Neural crest cell (in vitro differentiated cells): Measurements from ENCODE around the gene SPINK6. TPM values are rescaled to one million over a fixed set of nuclear protein-coding genes. Genes with fewer than 3 reads are reported as not detected.

Source experiments
- DNase-seq: peaks from one replicate; pipeline ENCODE4 v3.0.0; 2021; ENCODE audit warnings: low read depth, mixed read lengths, low spot score
- H3K27ac Mint-ChIP-seq: one replicate; pipeline ENCODE4 v1.8.0; 2021; ENCODE audit warnings: mild to moderate bottlenecking, mixed read lengths; ENCODE audit not compliant: unreplicated experiment
- H3K27me3 Mint-ChIP-seq: 2 replicates; pipeline ENCODE4 v1.8.0; 2021; ENCODE audit warnings: low read depth, mild to moderate bottlenecking, mixed read lengths
- H3K36me3 Mint-ChIP-seq: 2 replicates; pipeline ENCODE4 v1.8.0; 2021; ENCODE audit warnings: low read depth, mild to moderate bottlenecking, mixed read lengths
- H3K4me1 Mint-ChIP-seq: 2 replicates; pipeline ENCODE4 v1.8.0; 2021; ENCODE audit warnings: mixed read lengths
- H3K4me3 Mint-ChIP-seq: one replicate; pipeline ENCODE4 v1.8.0; 2021; ENCODE audit warnings: mild to moderate bottlenecking, mixed read lengths
- H3K9me3 Mint-ChIP-seq: 2 replicates; pipeline ENCODE4 v1.8.0; 2021; ENCODE audit warnings: mixed read lengths
- CTCF ChIP-seq: fragments of 200-600 bp; sonication (generic); conservative IDR thresholded peaks from 2 replicates; pipeline ENCODE4 v1.5.0; 2021; ENCODE audit warnings: antibody characterized with exemption, mild to moderate bottlenecking
- total RNA-seq: library from RNA; stranded (reverse); gene quantifications from 2 replicates; pipeline ENCODE4 v1.2.1, GENCODE V29; 2021

Gene SPINK6
- total RNA-seq, 1 donor from 2014 or later, result not detected

GRCh38 chr5:148186248-148187003, 16.4 kb upstream of the SPINK6 start:
- no peak for DNase-seq
- Mint-ChIP-seq H3K27ac (no peak overlapping the region), H3K4me1 (no peaks in the 10 kb centered on the region), H3K9me3 (no peaks in the 10 kb centered on the region), H3K27me3 (peaks cover 13% of the 10 kb centered on the region), H3K36me3 (no peaks in the 10 kb centered on the region), H3K4me3 (no peak overlapping the region)
- TF ChIP-seq CTCF, result no peak

GRCh38 chr5:148191010-148191409, 11.8 kb upstream of the SPINK6 start:
- Mint-ChIP-seq H3K4me1 (no peaks in the 10 kb centered on the region), H3K9me3 (no peaks in the 10 kb centered on the region), H3K36me3 (no peaks in the 10 kb centered on the region), H3K27me3 (peaks cover 13% of the 10 kb centered on the region), H3K4me3 (no peak overlapping the region), H3K27ac (no peak overlapping the region)
- DNase-seq, result no peak
- TF ChIP-seq CTCF, result no peak

- Mint-ChIP-seq H3K9me3 (no peaks in the 10 kb centered on the region), H3K27me3 (peaks cover 8% of the 10 kb centered on the region), H3K36me3 (no peaks in the 10 kb centered on the region), H3K4me3 (no peak overlapping the region), H3K4me1 (no peaks in the 10 kb centered on the region), H3K27ac (no peak overlapping the region)
- TF ChIP-seq CTCF, result no peak
- no peak for DNase-seq
Measured at GRCh38 chr5:148193202-148193601, 9.6 kb upstream of the SPINK6 start.

GRCh38 chr5:148201151-148201550, 1.7 kb upstream of the SPINK6 start:
- H3K4me1 Mint-ChIP-seq, result no peaks in the 10 kb centered on the region
- H3K27ac Mint-ChIP-seq, result no peak overlapping the region
- no peaks in the 10 kb centered on the region for H3K9me3 Mint-ChIP-seq
- H3K4me3 Mint-ChIP-seq, result no peak overlapping the region
- no peak for DNase-seq
- TF ChIP-seq CTCF, result no peak
- no peaks in the 10 kb centered on the region for H3K36me3 Mint-ChIP-seq
- no peaks in the 10 kb centered on the region for H3K27me3 Mint-ChIP-seq

GRCh38 chr5:148205044-148205806, 2.4 kb downstream of the SPINK6 start:
- TF ChIP-seq CTCF, result no peak
- no peaks in the 10 kb centered on the region for H3K36me3 Mint-ChIP-seq
- H3K4me1 Mint-ChIP-seq, result no peaks in the 10 kb centered on the region
- H3K27me3 Mint-ChIP-seq, result no peaks in the 10 kb centered on the region
- DNase-seq, result no peak
- no peaks in the 10 kb centered on the region for H3K9me3 Mint-ChIP-seq
- no peak overlapping the region for H3K27ac Mint-ChIP-seq
- H3K4me3 Mint-ChIP-seq, result no peak overlapping the region
